ENCODE measurements around the gene SCN4A. TPM values are rescaled to one million over a fixed set of nuclear protein-coding genes. Genes with fewer than 3 reads are reported as not detected.

Gene SCN4A
- total RNA-seq, 1 experiment from 2014 or later: 1.4 TPM

- no peak for TF ChIP-seq EZH2 (IDR thresholded peaks at IDR 0.05; ENCODE audit: low read depth)
- TF ChIP-seq, protein P1, sequence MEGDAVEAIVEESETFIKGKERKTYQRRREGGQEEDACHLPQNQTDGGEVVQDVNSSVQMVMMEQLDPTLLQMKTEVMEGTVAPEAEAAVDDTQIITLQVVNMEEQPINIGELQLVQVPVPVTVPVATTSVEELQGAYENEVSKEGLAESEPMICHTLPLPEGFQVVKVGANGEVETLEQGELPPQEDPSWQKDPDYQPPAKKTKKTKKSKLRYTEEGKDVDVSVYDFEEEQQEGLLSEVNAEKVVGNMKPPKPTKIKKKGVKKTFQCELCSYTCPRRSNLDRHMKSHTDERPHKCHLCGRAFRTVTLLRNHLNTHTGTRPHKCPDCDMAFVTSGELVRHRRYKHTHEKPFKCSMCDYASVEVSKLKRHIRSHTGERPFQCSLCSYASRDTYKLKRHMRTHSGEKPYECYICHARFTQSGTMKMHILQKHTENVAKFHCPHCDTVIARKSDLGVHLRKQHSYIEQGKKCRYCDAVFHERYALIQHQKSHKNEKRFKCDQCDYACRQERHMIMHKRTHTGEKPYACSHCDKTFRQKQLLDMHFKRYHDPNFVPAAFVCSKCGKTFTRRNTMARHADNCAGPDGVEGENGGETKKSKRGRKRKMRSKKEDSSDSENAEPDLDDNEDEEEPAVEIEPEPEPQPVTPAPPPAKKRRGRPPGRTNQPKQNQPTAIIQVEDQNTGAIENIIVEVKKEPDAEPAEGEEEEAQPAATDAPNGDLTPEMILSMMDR (conservative IDR thresholded peaks at IDR 0.05): 0 out of 2 replicates have a peak, but pooled peaks have one; percentile 52
- POLR2A ChIA-PET (ENCODE audit: unreplicated experiment): interaction anchor here (0.6 kb wide), 1 partner anchor 52 kb away, joined by 8 read pairs; no protein-coding TSS in a partner anchor
- CTCF ChIA-PET: interaction anchor here (0.5 to 1.9 kb wide), 2 partner anchors 23 to 98 kb away, joined by 4 to 5 read pairs; no protein-coding TSS in a partner anchor
- Histone ChIP-seq H3K27me3 (ENCODE audit: insufficient read depth, low read depth) (no peaks in the 10 kb centered on the region), H3K4me2 (no peak overlapping the region), H4K20me1 (ENCODE audit: insufficient read depth) (no peaks in the 10 kb centered on the region), H3K9me3 (ENCODE audit: insufficient read depth, low read depth) (no peaks in the 10 kb centered on the region), H3K79me2 (ENCODE audit: low read depth) (no peaks in the 10 kb centered on the region), H3K36me3 (ENCODE audit: low read depth) (no peaks in the 10 kb centered on the region), H2AFZ (no peak overlapping the region), H3K4me1 (replicated peaks; ENCODE audit: insufficient read depth) (no peaks in the 10 kb centered on the region), H3K27ac (no peak overlapping the region), H3K4me3 (no peak overlapping the region), H3F3A (ENCODE audit: insufficient read depth, low read depth) (no peaks in the 10 kb centered on the region), H3K9me2 (ENCODE audit: insufficient read depth) (no peaks in the 10 kb centered on the region; the same call in 1 of the 2 replicates)
- DNase-seq: no peak
- intact Hi-C loops (cut with micrococcal nuclease; ENCODE audit: unreplicated experiment): no loop called here
- no TSS peak for BruUV-seq (replicated peaks)
Measured at GRCh38 chr17:64017381-64017980, 44.8 kb upstream of the SCN4A start.

DNA sequence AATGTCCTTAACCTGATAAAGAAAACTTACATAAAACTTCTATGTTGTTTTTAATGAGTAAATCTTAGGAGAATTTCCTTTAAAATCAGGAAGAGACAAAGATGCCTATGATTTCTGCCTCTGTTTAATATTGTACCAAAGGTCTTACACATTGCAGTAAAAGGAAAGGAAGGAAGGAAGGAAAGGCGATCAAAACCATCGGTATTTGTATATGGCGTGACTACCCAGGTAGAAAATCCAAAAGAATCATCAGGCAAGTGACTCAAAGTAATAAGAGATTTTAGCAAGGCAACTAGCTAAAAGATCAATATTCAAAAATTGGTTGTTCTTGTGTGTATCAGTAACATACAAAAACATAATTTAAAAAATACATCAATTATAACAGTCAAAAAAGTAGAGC, 44.3 kb upstream of the SCN4A start:
- no peak overlapping the region for H3K4me3 ChIP-seq
- no peaks in the 10 kb centered on the region for H3K4me1 ChIP-seq (replicated peaks; ENCODE audit: insufficient read depth)
- CTCF ChIA-PET: interaction anchor here (1.9 kb wide), 1 partner anchor 97 kb away, joined by 5 read pairs; no protein-coding TSS in a partner anchor
- H3F3A ChIP-seq (ENCODE audit: insufficient read depth, low read depth): no peaks in the 10 kb centered on the region
- H3K79me2 ChIP-seq (ENCODE audit: low read depth): no peaks in the 10 kb centered on the region
- DNase-seq: no peak
- H3K36me3 ChIP-seq (ENCODE audit: low read depth): no peaks in the 10 kb centered on the region
- BruUV-seq (replicated peaks): no TSS peak
- H3K9me2 ChIP-seq (ENCODE audit: insufficient read depth): no peaks in the 10 kb centered on the region; the same call in 1 of the 2 replicates
- TF ChIP-seq, protein P1 (conservative IDR thresholded peaks at IDR 0.05): no peak
- no peak for TF ChIP-seq EZH2 (IDR thresholded peaks at IDR 0.05; ENCODE audit: low read depth)
- no peaks in the 10 kb centered on the region for H4K20me1 ChIP-seq (ENCODE audit: insufficient read depth)
- H3K27me3 ChIP-seq (ENCODE audit: insufficient read depth, low read depth): no peaks in the 10 kb centered on the region
- intact Hi-C loops (cut with micrococcal nuclease; ENCODE audit: unreplicated experiment): no loop called here
- H3K4me2 ChIP-seq: no peak overlapping the region
- H2AFZ ChIP-seq: no peak overlapping the region
- POLR2A ChIA-PET (ENCODE audit: unreplicated experiment): interaction anchor here (0.6 kb wide), 1 partner anchor 51 kb away, joined by 8 read pairs; no protein-coding TSS in a partner anchor
- no peak overlapping the region for H3K27ac ChIP-seq
- no peaks in the 10 kb centered on the region for H3K9me3 ChIP-seq (ENCODE audit: insufficient read depth, low read depth)

- no peak for DNase-seq
- H3K9me3 ChIP-seq (ENCODE audit: insufficient read depth, low read depth): no peaks in the 10 kb centered on the region
- no peaks in the 10 kb centered on the region for H3K79me2 ChIP-seq (ENCODE audit: low read depth)
- intact Hi-C loops (cut with micrococcal nuclease; ENCODE audit: unreplicated experiment): no loop called here
- H3K27me3 ChIP-seq (ENCODE audit: insufficient read depth, low read depth): no peaks in the 10 kb centered on the region
- no peak overlapping the region for H3K4me2 ChIP-seq
- H4K20me1 ChIP-seq (ENCODE audit: insufficient read depth): no peaks in the 10 kb centered on the region
- no peak overlapping the region for H2AFZ ChIP-seq
- H3K9me2 ChIP-seq (ENCODE audit: insufficient read depth): no peaks in the 10 kb centered on the region; the same call in 1 of the 2 replicates
- POLR2A ChIA-PET (ENCODE audit: unreplicated experiment): interaction anchor here (0.6 kb wide), 1 partner anchor 50 kb away, joined by 8 read pairs; no protein-coding TSS in a partner anchor
- H3K4me3 ChIP-seq: no peak overlapping the region
- H3K27ac ChIP-seq: no peak overlapping the region
- H3F3A ChIP-seq (ENCODE audit: insufficient read depth, low read depth): no peaks in the 10 kb centered on the region
- BruUV-seq (replicated peaks): no TSS peak
- no peaks in the 10 kb centered on the region for H3K4me1 ChIP-seq (replicated peaks; ENCODE audit: insufficient read depth)
- CTCF ChIA-PET: interaction anchor here (1.9 kb wide), 1 partner anchor 97 kb away, joined by 5 read pairs; no protein-coding TSS in a partner anchor
- H3K36me3 ChIP-seq (ENCODE audit: low read depth): no peaks in the 10 kb centered on the region
- no peak for TF ChIP-seq EZH2 (IDR thresholded peaks at IDR 0.05; ENCODE audit: low read depth)
- TF ChIP-seq, protein P1 (conservative IDR thresholded peaks at IDR 0.05): no peak
Measured at GRCh38 chr17:64016231-64016784, 43.6 kb upstream of the SCN4A start.

All from PC-9 (cell line).